ENCODE data around the gene TMPRSS7.

Gene TMPRSS7

DNA sequence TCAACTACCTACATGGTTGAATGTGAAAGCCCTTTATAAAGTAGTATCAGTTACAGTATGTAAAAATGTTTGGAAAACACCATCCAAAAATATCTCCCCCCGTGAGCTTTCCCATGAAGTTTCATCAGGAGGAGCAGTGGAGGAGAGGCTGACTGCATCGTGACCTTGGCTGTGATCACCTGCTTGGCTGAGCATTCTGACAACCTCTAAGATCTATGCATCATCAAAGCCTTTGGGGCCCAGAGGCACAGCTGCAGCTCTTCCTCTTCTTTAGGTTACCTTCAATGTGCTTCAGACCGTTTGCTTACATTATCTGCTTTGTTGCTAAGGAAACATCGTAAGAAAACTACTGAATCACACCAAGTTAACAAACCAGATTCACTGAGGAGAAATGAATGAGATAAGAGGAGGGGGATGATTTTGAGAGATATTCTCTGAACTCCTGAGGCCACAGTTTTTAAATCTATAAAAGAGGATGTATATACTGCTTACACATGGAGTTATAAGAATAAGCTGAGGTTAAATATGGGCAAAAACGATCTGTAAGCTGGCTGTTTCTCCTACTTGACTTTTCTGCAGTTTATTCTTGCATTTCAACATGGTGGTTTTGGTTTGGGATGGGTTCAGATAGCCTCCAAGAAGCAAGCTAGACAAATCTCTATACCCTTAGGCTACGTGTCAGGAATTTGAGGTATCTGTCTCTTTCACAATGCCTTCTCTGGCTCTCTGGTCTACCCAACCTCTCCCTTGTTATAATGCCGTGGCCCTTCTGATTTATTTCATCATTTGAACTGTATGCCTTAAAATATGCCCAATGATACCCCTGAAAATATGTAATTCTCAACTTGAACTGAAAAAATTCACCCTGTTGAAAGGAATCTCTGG, 94.5 kb downstream of the TMPRSS7 start:
- DNase-seq (ENCODE audit: low read depth): peak; percentile 69

- no peak for DNase-seq (ENCODE audit: low read depth)
Measured at GRCh38 chr3:112129925-112130637, 95.5 kb downstream of the TMPRSS7 start.

DNA sequence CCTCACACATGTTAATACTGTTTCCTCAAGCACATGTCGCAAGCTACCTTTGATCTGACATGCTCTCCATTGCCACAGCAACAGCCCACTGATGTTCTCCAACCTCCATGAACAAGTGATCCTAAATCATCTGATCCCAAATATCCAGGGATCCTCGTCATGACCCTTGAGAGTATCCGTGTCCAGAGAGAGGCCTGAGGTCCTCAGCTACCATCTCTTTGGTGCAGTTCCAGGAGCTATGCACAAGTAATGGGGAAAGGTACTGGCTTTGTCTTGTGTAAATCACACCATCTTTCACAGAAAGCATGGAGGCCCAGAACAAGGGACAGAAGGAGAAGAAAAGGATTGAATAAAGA, 96.1 kb downstream of the TMPRSS7 start:
- no peak for DNase-seq (ENCODE audit: low read depth)

Data from iris pigment epithelial cell (primary cell).